ENCODE measurements around the gene CCDC169. TPM values are rescaled to one million over a fixed set of nuclear protein-coding genes. Genes with fewer than 3 reads are reported as not detected.
"Not testable (repeated sequence)": the region's sequence is repeated elsewhere in the genome, so short reads cannot be mapped to it uniquely, and the experiment has no call there.

CCDC169 gene
- total RNA-seq = 0.40 TPM

- ATAC-seq = peak; percentile 80
These were observed at the start of gene CCDC169 for GRCh38 chr13:36297366-36298338. TSS of gene CCDC169 (minus strand) at chr13:36297814. CDS start at chr13:36297719, 95 bp downstream.

- peak; percentile 94 for ATAC-seq
These were observed 48.8 kb upstream of the CCDC169 start, which contains the start of gene SPART for GRCh38 chr13:36346222-36347083. TSS of gene SPART (minus strand) at chr13:36346394. CDS start at chr13:36335830, 10,564 bp downstream.

- ATAC-seq = peak; percentile 60
These were observed 48.0 kb upstream of the CCDC169 start for GRCh38 chr13:36345438-36346221.

GRCh38 chr13:36344886-36345437, 47.3 kb upstream of the CCDC169 start:
- no peak for ATAC-seq

GRCh38 chr13:36344173-36344572, 46.6 kb upstream of the CCDC169 start:
- no peak for ATAC-seq

GRCh38 chr13:36343766-36344165, 46.2 kb upstream of the CCDC169 start:
- ATAC-seq = no peak

GRCh38 chr13:36342715-36343114, 45.1 kb upstream of the CCDC169 start:
- ATAC-seq = no peak

GRCh38 chr13:36341718-36342117, 44.1 kb upstream of the CCDC169 start:
- ATAC-seq = no peak

GRCh38 chr13:36339600-36340155, 42.1 kb upstream of the CCDC169 start:
- no peak for ATAC-seq

GRCh38 chr13:36337938-36338641, 40.5 kb upstream of the CCDC169 start:
- no peak for ATAC-seq

- ATAC-seq = no peak
These were observed 35.4 kb upstream of the CCDC169 start for GRCh38 chr13:36332986-36333385.

GRCh38 chr13:36332255-36332654, 34.6 kb upstream of the CCDC169 start:
- not testable (repeated sequence) for ATAC-seq

- no peak for ATAC-seq
These were observed 33.7 kb upstream of the CCDC169 start for GRCh38 chr13:36331280-36331679.

- no peak for ATAC-seq
These were observed 31.7 kb upstream of the CCDC169 start for GRCh38 chr13:36329361-36329760.

- no peak for ATAC-seq
These were observed 31.2 kb upstream of the CCDC169 start for GRCh38 chr13:36328821-36329220.

- no peak for ATAC-seq
These were observed 28.3 kb upstream of the CCDC169 start for GRCh38 chr13:36325912-36326311.

GRCh38 chr13:36324881-36325280, 27.3 kb upstream of the CCDC169 start:
- not testable (repeated sequence) for ATAC-seq

GRCh38 chr13:36323951-36324566, 26.4 kb upstream of the CCDC169 start:
- ATAC-seq = no peak

- no peak for ATAC-seq
These were observed 25.8 kb upstream of the CCDC169 start for GRCh38 chr13:36323408-36323807.

- not testable (repeated sequence) for ATAC-seq
These were observed 22.2 kb upstream of the CCDC169 start for GRCh38 chr13:36319793-36320192.
